Sigmoid colon (tissue), 7 donors: ENCODE data around the gene C2orf49. TPM values are rescaled to one million over a fixed set of nuclear protein-coding genes. Genes with fewer than 3 reads are reported as not detected.

Experiments
- DNase-seq: peaks from one replicate; pipeline ENCODE4 v3.0.0-alpha.2; 2019
- H3K27ac ChIP-seq, 4 donors: fragments of 200-600 bp; sonication (generic); one replicate each; pipeline ENCODE4 v1.5.1; 2016 to 2019; ENCODE audit warnings: mild to moderate bottlenecking in 1 of 4
- H3K27me3 ChIP-seq, 3 donors: fragments of 200-600 bp; sonication (generic); one replicate each; pipeline ENCODE4 v1.5.1; 2019; ENCODE audit warnings: mild to moderate bottlenecking in 1 of 3
- H3K36me3 ChIP-seq, 4 donors: fragments of 200-600 bp; sonication (generic); one replicate each; pipeline ENCODE4 v1.5.1; 2016 to 2019
- H3K4me1 ChIP-seq, 4 donors: fragments of 200-600 bp; sonication (generic); one replicate each; pipeline ENCODE4 v1.5.1; 2017 to 2019
- H3K4me3 ChIP-seq, 4 donors: fragments of 200-600 bp; sonication (generic); one replicate each; pipeline ENCODE4 v1.5.1; 2017 to 2019; ENCODE audit warnings: mild to moderate bottlenecking in 2 of 4, moderate library complexity in 1 of 4
- H3K9me3 ChIP-seq, 4 donors: fragments of 200-600 bp in 3 of 4; sonication (generic) in 3 of 4; one replicate each; pipeline versions ENCODE4 v1.5.1 to v1.6.1; 2013 to 2019
- EP300 ChIP-seq, 4 donors: sonication (generic); formaldehyde crosslinking; IDR thresholded peaks; one replicate each; pipeline ENCODE4 v1.6.1; 2017; ENCODE audit warnings: antibody characterized with exemption in 4 of 4
- POLR2A ChIP-seq, 2 donors: fragments of 450-650 bp; IDR thresholded peaks; one replicate each; pipeline ENCODE4 v1.6.1; 2016; ENCODE audit warnings: antibody characterized with exemption in 2 of 2, mild to moderate bottlenecking in 2 of 2, moderate library complexity in 2 of 2
- POLR2AphosphoS5 ChIP-seq, 4 donors: sonication (generic); formaldehyde crosslinking; IDR thresholded peaks; one replicate each; pipeline ENCODE4 v1.6.1; 2017; ENCODE audit warnings: antibody characterized with exemption in 4 of 4
- WGBS, 2 donors: extraction: QIAGEN DNeasy Blood & Tissue Kit; methylation state at CpG; one replicate each; pipeline ENCODE4 v1.1.7; 2013; 5-methylcytosine and 5-hydroxymethylcytosine counted together
- intact Hi-C: fragments of 100-400 bp; cut with DNase I; formaldehyde crosslinking; loops from one replicate; pipeline ENCODE4 v1.15.1; 2023
- polyA plus RNA-seq, 3 donors: library from polyadenylated mRNA; stranded (reverse); fragments of 200-250 nt; gene quantifications; one replicate each; pipeline ENCODE4 v1.2.3, GENCODE V29; 2013
- total RNA-seq, 4 donors: library from RNA; depleted of rRNA; stranded (reverse); fragments of >200 nt; gene quantifications; one replicate each; pipeline ENCODE4 v1.1.0, GENCODE V29; 2016
- TF ChIP-seq, protein P1 (sequence below), 4 experiments: fragments of 450-650 bp in 3 of 4; fragments of 200-600 bp in 1 of 4; IDR thresholded peaks; one replicate each; pipeline ENCODE4 v1.5.1; 2016 to 2019; ENCODE audit warnings: antibody characterized with exemption in 4 of 4, mild to moderate bottlenecking in 3 of 4, moderate library complexity in 2 of 4
- donor health status: healthy with polysubstance abuse.
- donor health status: Bipolar disorder and iron deficiency.
- donor health status: healthy.

C2orf49 gene
- total and polyA plus RNA-seq, 7 donors, result 8.3 to 22.5 (median 15.7) TPM

GRCh38 chr2:105358593-105358992 lies 21.3 kb downstream of the C2orf49 start:
- no peak for DNase-seq
- H3K27me3 ChIP-seq, result no peaks in the 10 kb centered on the region
- no peak overlapping the region for H3K4me3 ChIP-seq
- 83 to 86% methylated on average over 6 of the region's 6 CpGs for WGBS, 2 donors
- intact Hi-C loops, result no loop called here
- H3K9me3 ChIP-seq, result peaks cover 0 to 4% (median 0%) of the 10 kb centered on the region in 4 donors
- TF ChIP-seq, protein P1, sequence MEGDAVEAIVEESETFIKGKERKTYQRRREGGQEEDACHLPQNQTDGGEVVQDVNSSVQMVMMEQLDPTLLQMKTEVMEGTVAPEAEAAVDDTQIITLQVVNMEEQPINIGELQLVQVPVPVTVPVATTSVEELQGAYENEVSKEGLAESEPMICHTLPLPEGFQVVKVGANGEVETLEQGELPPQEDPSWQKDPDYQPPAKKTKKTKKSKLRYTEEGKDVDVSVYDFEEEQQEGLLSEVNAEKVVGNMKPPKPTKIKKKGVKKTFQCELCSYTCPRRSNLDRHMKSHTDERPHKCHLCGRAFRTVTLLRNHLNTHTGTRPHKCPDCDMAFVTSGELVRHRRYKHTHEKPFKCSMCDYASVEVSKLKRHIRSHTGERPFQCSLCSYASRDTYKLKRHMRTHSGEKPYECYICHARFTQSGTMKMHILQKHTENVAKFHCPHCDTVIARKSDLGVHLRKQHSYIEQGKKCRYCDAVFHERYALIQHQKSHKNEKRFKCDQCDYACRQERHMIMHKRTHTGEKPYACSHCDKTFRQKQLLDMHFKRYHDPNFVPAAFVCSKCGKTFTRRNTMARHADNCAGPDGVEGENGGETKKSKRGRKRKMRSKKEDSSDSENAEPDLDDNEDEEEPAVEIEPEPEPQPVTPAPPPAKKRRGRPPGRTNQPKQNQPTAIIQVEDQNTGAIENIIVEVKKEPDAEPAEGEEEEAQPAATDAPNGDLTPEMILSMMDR (IDR thresholded peaks at IDR 0.05), result no peak
- TF ChIP-seq POLR2AphosphoS5 (IDR thresholded peaks at IDR 0.05) (no peak), POLR2A (IDR thresholded peaks at IDR 0.05) (no peak), EP300 (IDR thresholded peaks at IDR 0.05) (no peak)
- H3K36me3 ChIP-seq, result peaks cover 14 to 93% (median 40%) of the 10 kb centered on the region in 4 donors
- H3K27ac ChIP-seq, result no peak overlapping the region
- no peaks in the 10 kb centered on the region for H3K4me1 ChIP-seq

DNA sequence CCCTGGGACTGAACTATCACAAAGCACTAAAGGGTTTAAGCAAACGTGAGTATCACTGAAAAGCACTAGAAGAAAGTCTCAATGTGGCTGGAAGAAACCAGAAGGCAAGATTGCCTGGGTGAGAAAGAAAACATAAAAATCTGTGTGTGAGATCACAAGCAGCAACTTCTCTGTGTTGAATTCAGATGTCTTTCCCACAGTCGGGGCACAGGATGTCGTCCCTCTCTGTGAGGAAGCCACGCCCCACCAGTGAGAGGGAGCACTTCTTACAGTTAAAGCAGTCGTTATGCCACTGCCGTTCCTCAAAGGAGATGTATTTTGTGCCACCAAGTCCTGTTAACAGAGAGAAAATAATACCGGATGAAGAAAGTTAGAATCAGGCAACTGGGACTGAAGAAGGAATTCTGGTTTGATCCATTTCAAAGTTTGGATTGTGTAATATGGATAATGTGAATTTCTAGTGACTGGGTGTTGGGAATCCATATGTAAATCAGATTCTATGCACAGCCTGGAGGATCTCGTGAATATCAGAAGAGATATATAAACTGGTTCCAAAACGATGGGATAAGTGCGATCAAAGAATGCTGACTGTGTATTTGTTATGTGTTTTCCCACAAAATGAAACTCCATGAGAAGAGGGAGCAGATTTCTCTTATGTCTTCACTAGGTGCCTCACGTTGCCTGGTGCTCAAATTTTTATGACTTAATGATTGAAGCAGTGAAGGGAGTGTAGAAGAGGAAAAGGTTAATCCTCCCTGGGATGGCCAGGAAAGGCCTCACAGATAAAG lies 24.0 kb downstream of the C2orf49 start:
- Histone ChIP-seq H3K4me3 (no peak overlapping the region), H3K9me3 (peaks cover 0 to 4% (median 0%) of the 10 kb centered on the region in 4 donors), H3K36me3 (peaks cover 11 to 98% (median 45%) of the 10 kb centered on the region in 4 donors), H3K27me3 (no peaks in the 10 kb centered on the region), H3K4me1 (no peaks in the 10 kb centered on the region), H3K27ac (no peak overlapping the region)
- TF ChIP-seq, protein P1 (IDR thresholded peaks at IDR 0.05), result no peak
- TF ChIP-seq EP300 (IDR thresholded peaks at IDR 0.05) (no peak), POLR2AphosphoS5 (IDR thresholded peaks at IDR 0.05) (no peak), POLR2A (IDR thresholded peaks at IDR 0.05) (no peak)
- WGBS, 2 donors, result 56 to 76% methylated on average over 11 of the region's 11 CpGs
- DNase-seq, result no peak
- intact Hi-C loops, result no loop called here

- DNase-seq, result no peak
- intact Hi-C loops, result no loop called here
- TF ChIP-seq, protein P1 (IDR thresholded peaks at IDR 0.05), result no peak
- TF ChIP-seq POLR2A (IDR thresholded peaks at IDR 0.05) (no peak), EP300 (IDR thresholded peaks at IDR 0.05) (no peak), POLR2AphosphoS5 (IDR thresholded peaks at IDR 0.05) (no peak)
- Histone ChIP-seq H3K9me3 (no peaks in the 10 kb centered on the region), H3K4me1 (no peaks in the 10 kb centered on the region), H3K36me3 (peaks cover 6 to 98% (median 44%) of the 10 kb centered on the region in 4 donors), H3K27ac (no peak overlapping the region), H3K4me3 (no peak overlapping the region), H3K27me3 (no peaks in the 10 kb centered on the region)
- 53 to 81% methylated on average over 15 of the region's 15 CpGs for WGBS, 2 donors
Measured at GRCh38 chr2:105362862-105363591, 25.7 kb downstream of the C2orf49 start.

- H3K27me3 ChIP-seq, result no peaks in the 10 kb centered on the region
- no peak for DNase-seq
- intact Hi-C loops, result loop anchor here (5.0 kb wide), 1 partner anchor 178 kb away; no protein-coding TSS in a partner anchor
- 84 to 94% methylated on average over 5 of the region's 5 CpGs for WGBS, 2 donors
- no peak for TF ChIP-seq POLR2A (IDR thresholded peaks at IDR 0.05)
- TF ChIP-seq POLR2AphosphoS5 (IDR thresholded peaks at IDR 0.05), result no peak
- no peak for TF ChIP-seq EP300 (IDR thresholded peaks at IDR 0.05)
- TF ChIP-seq, protein P1 (IDR thresholded peaks at IDR 0.05), result no peak
- no peaks in the 10 kb centered on the region for H3K9me3 ChIP-seq
- H3K36me3 ChIP-seq, result peaks cover 6 to 94% (median 40%) of the 10 kb centered on the region in 4 donors
- H3K4me3 ChIP-seq, result no peak overlapping the region
- no peak overlapping the region for H3K27ac ChIP-seq
- peaks cover 0 to 5% (median under 1%) of the 10 kb centered on the region in 4 donors for H3K4me1 ChIP-seq
Measured at GRCh38 chr2:105364436-105365139, 27.2 kb downstream of the C2orf49 start.
